SK-N-DZ (cell line): ENCODE measurements around the gene TMCC1. TPM values are rescaled to one million over a fixed set of nuclear protein-coding genes. Genes with fewer than 3 reads are reported as not detected.
"Not testable (repeated sequence)": the region's sequence is repeated elsewhere in the genome, so short reads cannot be mapped to it uniquely, and the experiment has no call there.

ENCODE experiments used
- DNase-seq: peaks from one replicate; pipeline ENCODE4 v3.0.0-alpha.2; 2015; ENCODE audit warnings: low spot score
- polyA plus RNA-seq, 2 experiments: library from polyadenylated mRNA; depleted of rRNA; stranded (reverse); fragments of >200 nt; gene quantifications; 2 replicates each; pipeline ENCODE4 v1.2.3, GENCODE V29; 2014

The TMCC1 gene
- polyA plus RNA-seq (2014; cell fraction: cytosol; rRNA removed) = 5.3 and 8.6 TPM in 2 replicates
- polyA plus RNA-seq (2014; cell fraction: nucleus; rRNA removed) = 9.9 and 18.4 TPM in 2 replicates

GRCh38 chr3:129893581-129894070, at the start of gene TMCC1:
TMCC1 (minus strand) TSS chr3:129893711.
- DNase-seq = peak; percentile 84

- DNase-seq = no peak
Measured at GRCh38 chr3:129943020-129943419, 49.5 kb upstream of the TMCC1 start.

GRCh38 chr3:129942296-129942695, 48.8 kb upstream of the TMCC1 start:
- DNase-seq = peak; percentile 71

- no peak for DNase-seq
Measured at GRCh38 chr3:129940086-129940485, 46.6 kb upstream of the TMCC1 start.

GRCh38 chr3:129938140-129938930, 44.8 kb upstream of the TMCC1 start:
- no peak for DNase-seq

- no peak for DNase-seq
Measured at GRCh38 chr3:129937717-129938116, 44.2 kb upstream of the TMCC1 start.

- no peak for DNase-seq
Measured at GRCh38 chr3:129936757-129937156, 43.2 kb upstream of the TMCC1 start.

GRCh38 chr3:129934234-129935123, 41.0 kb upstream of the TMCC1 start:
- peak; percentile 59 for DNase-seq

- no peak for DNase-seq
Measured at GRCh38 chr3:129933471-129933870, 40.0 kb upstream of the TMCC1 start.

- DNase-seq = no peak
Measured at GRCh38 chr3:129929383-129929782, 35.9 kb upstream of the TMCC1 start.

- DNase-seq = no peak
Measured at GRCh38 chr3:129927072-129927471, 33.6 kb upstream of the TMCC1 start.

- DNase-seq = no peak
Measured at GRCh38 chr3:129919806-129920205, 26.3 kb upstream of the TMCC1 start.

GRCh38 chr3:129919357-129919756, 25.8 kb upstream of the TMCC1 start:
- no peak for DNase-seq

- DNase-seq = no peak
Measured at GRCh38 chr3:129918461-129918860, 24.9 kb upstream of the TMCC1 start.

- no peak for DNase-seq
Measured at GRCh38 chr3:129917423-129918007, 24.0 kb upstream of the TMCC1 start.

GRCh38 chr3:129913618-129914017, 20.1 kb upstream of the TMCC1 start:
- no peak for DNase-seq

GRCh38 chr3:129911261-129911861, 17.9 kb upstream of the TMCC1 start:
- DNase-seq = no peak

GRCh38 chr3:129909235-129909634, 15.7 kb upstream of the TMCC1 start:
- DNase-seq = not testable (repeated sequence)

GRCh38 chr3:129908417-129908816, 14.9 kb upstream of the TMCC1 start:
- peak; percentile 89 for DNase-seq

GRCh38 chr3:129901272-129901671, 7.8 kb upstream of the TMCC1 start:
- DNase-seq = not testable (repeated sequence)

- no peak for DNase-seq
Measured at GRCh38 chr3:129897026-129897425, 3.5 kb upstream of the TMCC1 start.
